Mesendoderm (in vitro differentiated cells): ENCODE data around the gene ZDHHC7.

Experiments
- DNase-seq: peaks from one replicate; pipeline ENCODE4 v3.0.0; 2013
- H2AK5ac ChIP-seq: 2 replicates; pipeline ENCODE4 v1.6.1; 2013; ENCODE audit warnings: low read length, inconsistent platforms
- H2BK120ac ChIP-seq: 2 replicates; pipeline ENCODE4 v1.6.1; 2013; ENCODE audit warnings: low read depth, mild to moderate bottlenecking, low read length, moderate library complexity, mixed read lengths
- H2BK15ac ChIP-seq: replicated peaks from 2 replicates; pipeline ENCODE4 v1.6.1; 2013; ENCODE audit warnings: low read depth, mild to moderate bottlenecking, moderate library complexity
- H2BK5ac ChIP-seq: 2 replicates; pipeline ENCODE4 v1.6.1; 2013; ENCODE audit warnings: low read length, inconsistent platforms
- H3K18ac ChIP-seq: 2 replicates; pipeline ENCODE4 v1.6.1; 2013; ENCODE audit warnings: mild to moderate bottlenecking, low read length, mixed read lengths
- H3K23ac ChIP-seq: one replicate; pipeline ENCODE4 v1.6.1; 2013; ENCODE audit warnings: low read length
- H3K27ac ChIP-seq: 2 replicates; pipeline ENCODE4 v1.5.1; 2013; ENCODE audit warnings: low read depth, mild to moderate bottlenecking, inconsistent platforms, low read length, moderate library complexity
- H3K27me3 ChIP-seq: 2 replicates; pipeline ENCODE4 v1.6.1; 2013; ENCODE audit warnings: low read length, control low read depth, mild to moderate bottlenecking, inconsistent platforms; ENCODE audit not compliant: insufficient read depth, poor library complexity
- H3K36me3 ChIP-seq: 2 replicates; pipeline ENCODE4 v1.6.1; 2013; ENCODE audit warnings: low read length, inconsistent platforms; ENCODE audit not compliant: control insufficient read depth, insufficient read depth
- H3K4ac ChIP-seq: one replicate; pipeline ENCODE4 v1.6.1; 2013; ENCODE audit warnings: low read depth, mild to moderate bottlenecking, low read length, moderate library complexity
- H3K4me1 ChIP-seq: 2 replicates; pipeline ENCODE4 v1.6.1; 2013; ENCODE audit warnings: low read depth, low read length, inconsistent platforms; ENCODE audit not compliant: control insufficient read depth
- H3K4me2 ChIP-seq: 2 replicates; pipeline ENCODE4 v1.6.1; 2013; ENCODE audit warnings: low read length
- H3K4me3 ChIP-seq: 2 replicates; pipeline ENCODE4 v1.5.1; 2013; ENCODE audit warnings: mild to moderate bottlenecking, low read length
- H3K56ac ChIP-seq: one replicate; pipeline ENCODE4 v1.6.1; 2013; ENCODE audit warnings: low read length
- H3K79me1 ChIP-seq: 2 replicates; pipeline ENCODE4 v1.6.1; 2013; ENCODE audit warnings: low read length, inconsistent platforms
- H3K79me2 ChIP-seq: 2 replicates; pipeline ENCODE4 v1.6.1; 2013; ENCODE audit warnings: mild to moderate bottlenecking, low read length; ENCODE audit not compliant: control insufficient read depth, insufficient read depth
- H3K9ac ChIP-seq: 2 replicates; pipeline ENCODE4 v1.6.1; 2013; ENCODE audit warnings: low read length, inconsistent platforms
- H4K5ac ChIP-seq: one replicate; pipeline ENCODE4 v1.6.1; 2013; ENCODE audit warnings: low read length
- H4K8ac ChIP-seq: one replicate; pipeline ENCODE4 v1.6.1; 2013; ENCODE audit warnings: low read depth, mild to moderate bottlenecking, control low read depth, low read length, moderate library complexity
- WGBS: extraction: QIAGEN DNeasy Blood & Tissue Kit; methylation state at CpG from one replicate; pipeline ENCODE4 v1.1.7; 2013; ENCODE audit warnings: low lambda C conversion rate, missing lambda C conversion rate; ENCODE audit not compliant: insufficient coverage; ENCODE audit errors: extremely low coverage; 5-methylcytosine and 5-hydroxymethylcytosine counted together

The ZDHHC7 gene

DNA sequence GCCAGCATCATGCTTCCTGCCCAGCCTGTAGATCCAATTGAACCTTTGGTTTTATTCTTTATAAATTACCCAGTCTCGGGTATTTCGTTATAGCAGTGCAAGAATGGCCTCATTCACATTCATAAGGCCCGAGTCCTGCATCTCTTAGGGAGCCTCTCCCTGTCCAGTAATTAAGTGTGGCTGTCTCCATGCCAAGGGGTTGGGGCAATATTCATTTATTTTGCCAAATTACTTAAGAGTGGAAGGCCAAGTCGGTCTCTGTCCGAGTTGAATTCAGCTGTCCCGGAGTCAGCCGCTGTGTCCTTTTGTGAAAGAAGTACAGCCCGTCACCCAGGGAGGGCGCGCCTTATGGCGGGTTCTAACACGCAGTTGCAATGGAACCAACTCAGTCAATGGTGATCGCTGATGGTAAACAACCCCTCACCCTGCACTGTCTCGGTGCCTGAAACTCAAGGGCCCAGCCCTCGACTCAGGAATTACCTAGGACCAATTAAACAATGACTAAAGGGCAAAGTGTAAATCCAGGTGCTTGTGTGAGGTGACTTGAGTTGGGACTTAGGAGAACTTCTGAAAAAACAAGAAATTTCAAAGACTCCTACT lies 38.5 kb upstream of the ZDHHC7 start:
- no peak overlapping the region for H2BK5ac ChIP-seq

DNA sequence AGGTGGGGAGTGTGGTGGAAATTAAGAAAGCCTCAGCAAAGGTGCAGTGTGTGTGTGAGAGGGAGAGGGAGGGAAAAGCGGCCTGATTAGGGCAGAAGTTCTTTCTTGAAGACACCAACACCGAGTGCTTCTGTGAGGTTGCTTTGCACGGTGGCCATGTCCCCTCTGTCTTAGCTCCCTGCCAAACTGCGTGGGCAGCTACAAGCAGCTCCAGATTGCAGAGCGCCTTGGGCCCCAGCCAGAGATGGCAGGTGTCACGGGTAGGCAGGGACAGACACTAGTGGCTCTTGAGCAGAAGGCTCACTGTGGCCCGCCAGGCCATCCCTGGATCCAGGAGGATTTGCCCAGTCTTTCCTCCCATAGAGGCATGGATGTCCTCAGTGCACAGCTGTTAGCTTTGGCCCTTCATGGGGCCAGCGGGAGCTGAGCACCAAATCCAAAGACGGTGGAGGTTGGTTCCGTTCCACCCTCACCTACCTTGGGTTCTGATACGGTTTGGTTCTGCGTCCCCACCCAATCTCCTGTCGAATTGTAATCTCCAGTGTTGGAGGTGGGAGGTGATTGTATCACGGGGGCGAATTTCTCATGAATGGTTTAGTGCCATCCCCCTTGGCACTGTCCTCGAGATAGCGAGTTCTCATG lies 37.7 kb upstream of the ZDHHC7 start:
- no peak overlapping the region for H3K4me3 ChIP-seq
- no peak overlapping the region for H3K4me2 ChIP-seq
- H2BK5ac ChIP-seq = no peak overlapping the region
- H4K5ac ChIP-seq = no peak overlapping the region
- no peak overlapping the region for H3K56ac ChIP-seq
- no peaks in the 10 kb centered on the region for H3K36me3 ChIP-seq
- H4K8ac ChIP-seq = no peak overlapping the region
- no peaks in the 10 kb centered on the region for H3K4me1 ChIP-seq
- no peak overlapping the region for H3K27ac ChIP-seq
- no peak overlapping the region for H3K4ac ChIP-seq
- no peak overlapping the region for H2BK15ac ChIP-seq
- no peak overlapping the region for H3K18ac ChIP-seq
- no peak for DNase-seq
- no peak overlapping the region for H3K23ac ChIP-seq
- WGBS = no CpG with 5 or more reads among the region's 17 CpGs
- no peak overlapping the region for H3K9ac ChIP-seq
- H3K27me3 ChIP-seq = no peaks in the 10 kb centered on the region
- H3K79me2 ChIP-seq = no peaks in the 10 kb centered on the region
- H3K79me1 ChIP-seq = no peaks in the 10 kb centered on the region
- no peak overlapping the region for H2BK120ac ChIP-seq
- H2AK5ac ChIP-seq = no peak overlapping the region

More for the DNA sequence above, 38.5 kb upstream of the ZDHHC7 start:
- no peak overlapping the region for H3K23ac ChIP-seq
- no peak overlapping the region for H3K4ac ChIP-seq
- no peak for DNase-seq
- no peak overlapping the region for H3K18ac ChIP-seq
- no peak overlapping the region for H3K4me3 ChIP-seq
- H2BK15ac ChIP-seq = no peak overlapping the region
- no peak overlapping the region for H3K27ac ChIP-seq
- no peak overlapping the region for H2BK120ac ChIP-seq
- H2AK5ac ChIP-seq = no peak overlapping the region
- H3K4me1 ChIP-seq = no peaks in the 10 kb centered on the region
- no peak overlapping the region for H3K4me2 ChIP-seq
- H3K56ac ChIP-seq = no peak overlapping the region
- H3K79me1 ChIP-seq = no peaks in the 10 kb centered on the region
- WGBS = no CpG with 5 or more reads among the region's 15 CpGs
- no peak overlapping the region for H3K9ac ChIP-seq
- no peaks in the 10 kb centered on the region for H3K79me2 ChIP-seq
- H4K8ac ChIP-seq = no peak overlapping the region
- H3K27me3 ChIP-seq = no peaks in the 10 kb centered on the region
- H3K36me3 ChIP-seq = no peaks in the 10 kb centered on the region
- H4K5ac ChIP-seq = no peak overlapping the region

DNA sequence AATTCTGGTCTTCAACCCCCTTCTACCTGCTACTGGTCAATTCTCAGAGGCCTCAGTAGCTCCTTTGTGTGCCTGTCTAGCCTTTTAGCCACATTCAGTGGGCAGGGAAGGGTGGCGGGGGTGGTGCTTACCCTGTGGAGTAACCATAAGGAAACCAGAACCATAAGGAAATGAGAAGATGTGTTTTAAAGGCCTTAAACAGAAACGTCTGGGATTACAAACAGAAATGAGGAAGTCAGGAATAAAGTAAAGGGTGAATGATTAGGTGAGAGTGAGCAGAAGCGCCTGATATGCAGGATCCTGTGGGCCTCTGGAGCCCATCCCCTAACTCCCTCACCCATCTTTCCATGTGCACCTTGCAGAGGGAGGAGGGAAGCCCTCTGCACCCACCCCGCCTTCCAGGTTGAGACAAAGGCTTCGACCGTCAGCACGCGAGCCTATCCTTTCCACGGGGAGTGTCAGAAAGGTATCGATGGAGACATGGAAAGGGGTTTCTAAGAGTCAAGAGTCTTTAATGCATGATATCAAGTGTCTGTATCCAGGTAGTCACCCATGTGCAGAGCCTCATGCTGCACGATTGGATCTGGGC lies 36.6 kb upstream of the ZDHHC7 start:
- no peak overlapping the region for H3K27ac ChIP-seq
- no peak overlapping the region for H4K8ac ChIP-seq
- H3K4me1 ChIP-seq = no peaks in the 10 kb centered on the region
- no peaks in the 10 kb centered on the region for H3K36me3 ChIP-seq
- no peak overlapping the region for H3K23ac ChIP-seq
- H2BK120ac ChIP-seq = no peak overlapping the region
- no peak overlapping the region for H3K56ac ChIP-seq
- H2AK5ac ChIP-seq = no peak overlapping the region
- no peak overlapping the region for H2BK5ac ChIP-seq
- H2BK15ac ChIP-seq = no peak overlapping the region
- H3K4me3 ChIP-seq = no peak overlapping the region
- H3K4ac ChIP-seq = no peak overlapping the region
- no peaks in the 10 kb centered on the region for H3K27me3 ChIP-seq
- no peak for DNase-seq
- H3K4me2 ChIP-seq = no peak overlapping the region
- no peaks in the 10 kb centered on the region for H3K79me2 ChIP-seq
- no peak overlapping the region for H3K9ac ChIP-seq
- H4K5ac ChIP-seq = no peak overlapping the region
- H3K18ac ChIP-seq = no peak overlapping the region
- no CpG with 5 or more reads among the region's 11 CpGs for WGBS
- no peaks in the 10 kb centered on the region for H3K79me1 ChIP-seq

DNA sequence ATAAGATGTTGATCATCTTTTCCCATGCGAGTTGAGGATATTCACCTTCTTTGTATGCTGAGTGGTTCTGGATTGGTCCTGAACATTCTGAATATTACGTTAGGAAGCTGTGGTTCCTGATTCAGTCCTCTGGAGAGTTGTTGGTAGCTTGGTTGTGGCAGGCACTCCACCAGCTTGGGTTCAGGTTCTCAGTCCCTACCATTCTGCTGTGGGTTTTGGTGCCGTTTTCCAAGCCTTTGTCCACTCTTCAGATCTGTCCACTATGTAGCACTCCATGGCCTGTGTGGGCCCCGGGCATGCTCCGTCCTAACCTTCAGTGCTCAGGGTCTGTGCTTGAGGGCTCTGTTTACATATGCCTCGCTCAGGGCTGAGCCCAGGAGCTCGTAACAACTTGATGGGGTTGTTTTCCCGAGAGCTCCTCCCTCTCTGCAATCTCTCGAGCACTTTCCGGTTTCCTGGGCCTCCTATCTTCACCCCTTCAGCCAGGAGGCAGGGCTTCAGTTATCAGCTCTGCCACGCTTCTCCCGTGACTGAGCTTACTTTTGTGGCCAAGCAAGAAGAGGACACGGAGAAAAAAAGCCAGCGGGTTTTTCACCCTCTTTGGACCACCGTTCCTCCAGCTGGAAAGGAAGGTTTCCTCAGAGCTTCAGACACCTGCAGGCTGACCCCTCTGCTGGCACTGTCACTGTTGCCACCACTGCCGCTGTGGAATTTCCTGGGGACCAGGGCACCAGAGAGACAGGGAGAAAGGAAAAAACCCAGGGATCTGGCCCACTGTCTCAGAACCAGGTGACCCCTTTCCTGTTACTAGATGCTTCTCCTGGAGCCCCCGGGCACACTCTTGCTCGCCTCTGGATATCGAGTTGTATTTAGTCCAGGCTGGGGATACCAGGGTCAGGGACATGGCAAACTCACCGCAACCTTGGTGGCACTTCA lies 35.9 kb upstream of the ZDHHC7 start:
- Histone ChIP-seq H3K4me1 (no peaks in the 10 kb centered on the region), H2BK120ac (no peak overlapping the region), H3K4me2 (no peak overlapping the region), H2BK5ac (no peak overlapping the region), H4K5ac (no peak overlapping the region), H3K18ac (no peak overlapping the region), H3K4ac (no peak overlapping the region), H4K8ac (no peak overlapping the region), H3K27ac (no peak overlapping the region), H3K79me2 (no peaks in the 10 kb centered on the region), H3K4me3 (no peak overlapping the region), H3K56ac (no peak overlapping the region), H2BK15ac (no peak overlapping the region), H2AK5ac (no peak overlapping the region), H3K27me3 (no peaks in the 10 kb centered on the region), H3K9ac (no peak overlapping the region), H3K36me3 (no peaks in the 10 kb centered on the region), H3K79me1 (no peaks in the 10 kb centered on the region), H3K23ac (peak overlapping the region; percentile 6)
- DNase-seq = no peak
- WGBS = no CpG with 5 or more reads among the region's 20 CpGs

DNA sequence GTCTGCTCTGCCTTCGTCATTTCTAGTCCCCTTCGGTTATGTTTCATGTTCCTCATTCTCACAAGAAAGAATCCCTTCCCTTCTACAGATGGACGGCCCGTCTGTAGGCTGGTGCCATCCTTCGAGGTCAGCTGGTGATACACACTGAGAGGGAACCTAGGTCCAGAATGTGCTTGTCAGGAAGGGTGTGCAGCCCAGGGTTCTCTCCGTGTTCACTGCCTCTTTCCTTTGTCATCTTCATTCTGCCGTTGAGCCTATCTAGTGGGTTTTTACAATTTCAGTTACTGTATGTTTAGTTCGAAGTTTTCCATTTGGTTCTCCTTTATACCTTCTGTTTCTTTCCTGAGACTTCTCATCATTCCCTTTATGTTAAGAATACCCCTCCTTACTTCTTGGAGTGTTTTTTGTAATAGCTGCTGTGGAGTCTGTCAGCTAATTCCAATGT lies 35.2 kb upstream of the ZDHHC7 start:
- Histone ChIP-seq H4K5ac (no peak overlapping the region), H3K27ac (no peak overlapping the region), H3K4me3 (no peak overlapping the region), H3K79me2 (no peaks in the 10 kb centered on the region), H3K23ac (peak overlapping the region; percentile 6), H2BK15ac (no peak overlapping the region), H3K18ac (no peak overlapping the region), H3K4me2 (no peak overlapping the region), H3K36me3 (no peaks in the 10 kb centered on the region), H3K79me1 (no peaks in the 10 kb centered on the region), H3K4ac (no peak overlapping the region), H2BK5ac (no peak overlapping the region), H3K56ac (no peak overlapping the region), H4K8ac (no peak overlapping the region), H2BK120ac (no peak overlapping the region), H3K4me1 (no peaks in the 10 kb centered on the region), H2AK5ac (no peak overlapping the region), H3K9ac (no peak overlapping the region), H3K27me3 (no peaks in the 10 kb centered on the region)
- DNase-seq = no peak
- no CpG with 5 or more reads among the region's 8 CpGs for WGBS
